Vagina (tissue), 2 donors: ENCODE results near the gene FOXE3. TPM values are rescaled to one million over a fixed set of nuclear protein-coding genes. Genes with fewer than 3 reads are reported as not detected.

Experiments used
- DNase-seq, 2 donors: peaks; one replicate each; pipeline ENCODE4 v3.0.0-alpha.2; 2017; ENCODE audit errors: extremely low spot score in 2 of 2
- H3K27ac ChIP-seq: fragments of 200-600 bp; sonication (generic); one replicate; pipeline ENCODE4 v1.5.1; 2019
- H3K27me3 ChIP-seq: fragments of 200-600 bp; sonication (generic); one replicate; pipeline ENCODE4 v1.5.1; 2019
- H3K36me3 ChIP-seq, 2 donors: fragments of 200-600 bp; sonication (generic); one replicate each; pipeline ENCODE4 v1.5.1; 2017 to 2019
- H3K4me1 ChIP-seq: fragments of 200-600 bp; sonication (generic); one replicate; pipeline ENCODE4 v1.5.1; 2019
- H3K4me3 ChIP-seq, 2 donors: fragments of 200-600 bp; sonication (generic); 1 replicate in 1 of 2; 2 replicates in 1 of 2; pipeline ENCODE4 v1.5.1; 2016 to 2019
- H3K9me3 ChIP-seq: fragments of 200-600 bp; sonication (generic); one replicate; pipeline ENCODE4 v1.5.1; 2019
- CTCF ChIP-seq, 3 experiments: fragments of 450-650 bp in 2 of 3; fragments of 200-600 bp in 1 of 3; sonication (generic) in 1 of 3; IDR thresholded peaks; one replicate each; pipeline ENCODE4 v1.5.1; 2017 to 2019; ENCODE audit warnings: antibody characterized with exemption in 3 of 3, mild to moderate bottlenecking in 2 of 3, moderate library complexity in 2 of 3
- POLR2A ChIP-seq, 2 donors: fragments of 450-650 bp; IDR thresholded peaks; one replicate each; pipeline ENCODE4 v1.6.1; 2017; ENCODE audit warnings: antibody characterized with exemption in 2 of 2, mild to moderate bottlenecking in 2 of 2, moderate library complexity in 2 of 2
- POLR2AphosphoS5 ChIP-seq, 2 donors: sonication (generic); formaldehyde crosslinking; IDR thresholded peaks; one replicate each; pipeline ENCODE4 v1.9.0; 2017; ENCODE audit warnings: antibody characterized with exemption in 2 of 2, mild to moderate bottlenecking in 2 of 2, low read depth in 1 of 2; ENCODE audit not compliant: insufficient read depth in 1 of 2
- intact Hi-C: fragments of 100-400 bp; cut with DNase I; formaldehyde crosslinking; loops from one replicate; pipeline ENCODE4 v1.15.1; 2023
- total RNA-seq: library from RNA; depleted of rRNA; stranded (reverse); fragments of >200 nt; gene quantifications from one replicate; pipeline ENCODE4 v1.2.3, GENCODE V29; 2016

Gene FOXE3
- total RNA-seq = not detected

- Histone ChIP-seq H3K36me3 (no peaks in the 10 kb centered on the region), H3K27ac (no peak within 1 kb of the TSS), H3K4me3 (peak within 1 kb of the TSS in 1 of 2 donors; percentile 41), H3K27me3 (peaks cover 7% of the 10 kb centered on the region), H3K4me1 (no peaks in the 10 kb centered on the region), H3K9me3 (no peaks in the 10 kb centered on the region)
- no peak for DNase-seq
- intact Hi-C loops = no loop called here
- TF ChIP-seq POLR2AphosphoS5 (IDR thresholded peaks at IDR 0.05; ENCODE audit: insufficient read depth in 1 of 2, low read depth in 1 of 2) (no peak), CTCF (IDR thresholded peaks at IDR 0.05) (no peak), POLR2A (IDR thresholded peaks at IDR 0.05) (no peak)
Measured at GRCh38 chr1:47415728-47416318, at the start of gene FOXE3. FOXE3 (plus strand) TSS chr1:47416285; CDS start chr1:47416316, 31 bp downstream.

GRCh38 chr1:47367651-47368050 is 48.4 kb upstream of the FOXE3 start:
- H3K4me3 ChIP-seq = no peak overlapping the region
- H3K27ac ChIP-seq = no peak overlapping the region
- no peak for DNase-seq
- no peaks in the 10 kb centered on the region for H3K27me3 ChIP-seq
- no peak for TF ChIP-seq POLR2A (IDR thresholded peaks at IDR 0.05)
- TF ChIP-seq POLR2AphosphoS5 (IDR thresholded peaks at IDR 0.05; ENCODE audit: insufficient read depth in 1 of 2, low read depth in 1 of 2) = no peak
- TF ChIP-seq CTCF (IDR thresholded peaks at IDR 0.05) = no peak
- no peaks in the 10 kb centered on the region for H3K9me3 ChIP-seq
- peaks cover 4% of the 10 kb centered on the region for H3K4me1 ChIP-seq
- intact Hi-C loops = no loop called here
- H3K36me3 ChIP-seq = peaks cover 0 to 35% of the 10 kb centered on the region in 2 donors

GRCh38 chr1:47371016-47371517 is 45.0 kb upstream of the FOXE3 start:
- peaks cover 0 to 67% of the 10 kb centered on the region in 2 donors for H3K36me3 ChIP-seq
- no peak for TF ChIP-seq CTCF (IDR thresholded peaks at IDR 0.05)
- no peak for TF ChIP-seq POLR2AphosphoS5 (IDR thresholded peaks at IDR 0.05; ENCODE audit: insufficient read depth in 1 of 2, low read depth in 1 of 2)
- no peak for TF ChIP-seq POLR2A (IDR thresholded peaks at IDR 0.05)
- intact Hi-C loops = no loop called here
- no peak for DNase-seq
- no peaks in the 10 kb centered on the region for H3K27me3 ChIP-seq
- H3K4me3 ChIP-seq = no peak overlapping the region
- no peak overlapping the region for H3K27ac ChIP-seq
- no peaks in the 10 kb centered on the region for H3K9me3 ChIP-seq
- H3K4me1 ChIP-seq = no peaks in the 10 kb centered on the region

GRCh38 chr1:47374501-47374900 is 41.6 kb upstream of the FOXE3 start:
- Histone ChIP-seq H3K36me3 (peaks cover 0 to 57% of the 10 kb centered on the region in 2 donors), H3K4me1 (no peaks in the 10 kb centered on the region), H3K4me3 (no peak overlapping the region), H3K9me3 (no peaks in the 10 kb centered on the region), H3K27ac (no peak overlapping the region), H3K27me3 (no peaks in the 10 kb centered on the region)
- DNase-seq = no peak
- TF ChIP-seq POLR2A (IDR thresholded peaks at IDR 0.05) = no peak
- no peak for TF ChIP-seq CTCF (IDR thresholded peaks at IDR 0.05)
- intact Hi-C loops = no loop called here

GRCh38 chr1:47378147-47378546 is 37.9 kb upstream of the FOXE3 start:
- Histone ChIP-seq H3K9me3 (no peaks in the 10 kb centered on the region), H3K4me1 (no peaks in the 10 kb centered on the region), H3K27ac (no peak overlapping the region), H3K27me3 (no peaks in the 10 kb centered on the region), H3K4me3 (no peak overlapping the region), H3K36me3 (peaks cover 0 to 34% of the 10 kb centered on the region in 2 donors)
- TF ChIP-seq POLR2A (IDR thresholded peaks at IDR 0.05) (no peak), CTCF (IDR thresholded peaks at IDR 0.05) (no peak), POLR2AphosphoS5 (IDR thresholded peaks at IDR 0.05; ENCODE audit: insufficient read depth in 1 of 2, low read depth in 1 of 2) (no peak)
- DNase-seq = no peak
- intact Hi-C loops = no loop called here
